EL (cell line): ENCODE results near the gene OR5A1.

Experiments
- DNase-seq: peaks from one replicate; pipeline ENCODE4 v3.0.0-alpha.2; 2016

OR5A1 gene

DNA sequence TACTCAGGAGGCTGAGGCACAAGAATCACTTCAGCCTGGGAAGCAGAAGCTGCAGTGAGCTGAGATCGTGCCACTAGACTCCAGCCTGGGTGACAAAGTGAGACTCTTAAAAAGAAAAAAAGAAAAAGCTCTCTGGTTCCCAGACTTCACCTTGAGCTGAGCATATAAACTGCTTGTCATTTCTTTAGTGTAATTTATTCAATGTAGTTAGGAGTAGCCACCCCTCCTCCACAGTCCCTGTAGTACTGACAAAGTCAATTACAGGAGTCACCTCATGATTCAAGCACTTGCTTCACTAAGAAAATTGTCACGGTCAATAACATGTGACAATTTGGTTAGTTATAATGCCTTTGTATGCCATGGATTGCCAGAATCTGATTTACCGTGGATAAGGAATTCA, 44.1 kb downstream of the OR5A1 start:
- DNase-seq: no peak
